IPS-20b (cell line): ENCODE results near the gene OSCAR.
"Not testable (repeated sequence)": the region's sequence is repeated elsewhere in the genome, so short reads cannot be mapped to it uniquely, and the experiment has no call there.

Experiments
- H3K27ac ChIP-seq: one replicate; pipeline ENCODE4 v1.5.1; 2013; ENCODE audit warnings: low read length
- H3K27me3 ChIP-seq: 2 replicates; pipeline ENCODE4 v1.6.1; 2013; ENCODE audit warnings: mild to moderate bottlenecking, low read length, inconsistent platforms; ENCODE audit not compliant: insufficient read depth
- H3K36me3 ChIP-seq: 2 replicates; pipeline ENCODE4 v1.6.1; 2013; ENCODE audit warnings: low read depth, mild to moderate bottlenecking, inconsistent platforms, low read length, moderate library complexity; ENCODE audit not compliant: insufficient read depth
- H3K4me1 ChIP-seq: 2 replicates; pipeline ENCODE4 v1.6.1; 2013; ENCODE audit warnings: mild to moderate bottlenecking, control low read depth, inconsistent platforms, low read length, moderate library complexity; ENCODE audit not compliant: insufficient read depth
- H3K4me3 ChIP-seq: 2 replicates; pipeline ENCODE4 v1.5.1; 2013; ENCODE audit warnings: mild to moderate bottlenecking, low read length, inconsistent platforms
- H3K9ac ChIP-seq: 2 replicates; pipeline ENCODE4 v1.6.1; 2013; ENCODE audit warnings: low read depth, mild to moderate bottlenecking, inconsistent platforms, low read length, moderate library complexity
- H3K9me3 ChIP-seq: 2 replicates; pipeline ENCODE4 v1.6.1; 2013; ENCODE audit warnings: mild to moderate bottlenecking, low read depth, low read length, inconsistent platforms; ENCODE audit not compliant: insufficient read depth

The OSCAR gene

GRCh38 chr19:54099190-54099902 is 1.3 kb downstream of the OSCAR start:
- peaks cover 32% of the 10 kb centered on the region for H3K27me3 ChIP-seq
- 0 out of 2 replicates have a peak, but pooled peaks cover under 1% of the 10 kb centered on the region for H3K36me3 ChIP-seq
- H3K4me1 ChIP-seq = no peaks in the 10 kb centered on the region; the same call in 1 of the 2 replicates
- no peak overlapping the region for H3K27ac ChIP-seq
- H3K9me3 ChIP-seq = no peaks in the 10 kb centered on the region
- H3K9ac ChIP-seq = no peak overlapping the region
- no peak overlapping the region for H3K4me3 ChIP-seq

DNA sequence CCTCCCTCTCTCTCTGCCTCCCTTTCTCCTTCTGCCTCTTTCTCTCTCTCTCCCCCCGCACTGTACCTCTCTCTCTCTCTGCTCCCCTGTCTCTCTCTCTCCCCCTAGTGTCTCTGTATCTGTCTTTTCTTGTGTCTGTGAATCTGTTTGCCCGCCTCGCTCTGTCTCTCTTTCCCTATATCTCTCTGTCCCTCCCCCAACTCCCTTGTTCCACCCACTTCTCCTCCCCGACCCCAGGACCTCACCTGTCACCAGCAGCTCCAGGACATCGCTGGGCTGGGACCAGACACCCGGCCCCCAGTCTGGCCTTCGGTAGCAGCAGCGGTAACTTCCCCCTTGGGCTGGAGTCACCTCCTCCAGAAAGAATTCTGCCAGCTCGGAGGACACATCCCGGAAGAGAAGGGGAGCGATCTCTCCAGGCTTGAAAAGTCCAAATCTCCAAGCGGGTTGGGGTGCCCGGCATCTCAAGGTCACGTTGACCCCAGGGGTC is 3.9 kb downstream of the OSCAR start:
- no peak overlapping the region for H3K27ac ChIP-seq
- peaks cover 36% of the 10 kb centered on the region for H3K27me3 ChIP-seq
- no peaks in the 10 kb centered on the region for H3K9me3 ChIP-seq
- H3K4me3 ChIP-seq = peak overlapping the region; percentile 67; the same call in 1 of the 2 replicates
- H3K9ac ChIP-seq = peak overlapping the region; percentile 46; the same call in 1 of the 2 replicates
- H3K36me3 ChIP-seq = no peaks in the 10 kb centered on the region
- H3K4me1 ChIP-seq = no peaks in the 10 kb centered on the region; the same call in 1 of the 2 replicates

GRCh38 chr19:54095859-54096616 is 4.6 kb downstream of the OSCAR start:
- H3K4me1 ChIP-seq, H3K9me3 ChIP-seq, H3K9ac ChIP-seq, H3K36me3 ChIP-seq, H3K27ac ChIP-seq: not testable (repeated sequence)
- H3K4me3 ChIP-seq = peak overlapping the region; percentile 67; the same call in 1 of the 2 replicates
- H3K27me3 ChIP-seq = peaks cover 36% of the 10 kb centered on the region

DNA sequence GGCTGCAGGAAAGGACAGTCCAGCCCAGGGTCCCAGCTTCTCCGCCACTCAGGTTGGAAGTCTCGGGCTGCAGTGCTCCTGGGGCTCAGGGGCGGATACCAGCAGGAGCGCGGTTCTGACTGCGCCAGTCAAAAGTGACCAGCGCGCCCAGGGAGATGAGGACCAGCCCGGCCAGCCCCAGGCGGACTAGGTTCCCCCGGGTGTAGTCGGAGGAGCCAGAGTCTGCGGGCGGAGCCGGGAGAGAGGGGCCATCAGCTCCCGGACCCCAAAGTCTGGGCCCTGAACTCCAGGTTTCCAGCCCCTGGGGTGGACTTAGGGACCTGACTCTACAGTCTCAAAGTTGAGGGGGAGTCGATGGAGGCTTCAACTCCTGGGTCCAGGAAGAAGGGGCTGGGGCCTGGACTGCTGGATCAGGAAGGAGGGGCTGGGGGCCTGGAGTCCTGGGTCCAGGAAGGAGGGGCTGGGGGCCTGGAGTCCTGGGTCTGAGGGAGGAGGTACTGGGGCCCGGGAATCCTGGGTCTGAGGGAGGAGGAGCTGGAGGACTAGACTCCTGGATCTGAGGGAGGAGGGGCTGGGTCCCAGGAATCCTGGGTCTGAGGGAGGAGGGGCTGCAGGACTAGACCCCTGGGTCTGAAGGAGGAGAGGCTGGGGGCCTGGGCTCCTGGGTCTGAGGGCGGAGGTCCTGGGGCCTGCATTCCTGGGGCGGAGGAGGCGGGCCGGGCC is 5.3 kb downstream of the OSCAR start:
- Histone ChIP-seq H3K9ac (no peak overlapping the region; the same call in 1 of the 2 replicates), H3K27ac (no peak overlapping the region)

GRCh38 chr19:54094426-54095000 is 6.1 kb downstream of the OSCAR start:
- no peaks in the 10 kb centered on the region for H3K9me3 ChIP-seq
- H3K27me3 ChIP-seq = peaks cover 36% of the 10 kb centered on the region
- H3K27ac ChIP-seq = no peak overlapping the region
- H3K36me3 ChIP-seq = no peaks in the 10 kb centered on the region
- H3K4me1 ChIP-seq = peaks cover 2% of the 10 kb centered on the region; the same call in 1 of the 2 replicates
- no peak overlapping the region for H3K4me3 ChIP-seq
- no peak overlapping the region for H3K9ac ChIP-seq

More for the DNA sequence above, 5.3 kb downstream of the OSCAR start:
- Histone ChIP-seq H3K4me3 (peak overlapping the region; percentile 67; the same call in 1 of the 2 replicates), H3K4me1 (no peaks in the 10 kb centered on the region; the same call in 1 of the 2 replicates), H3K36me3 (no peaks in the 10 kb centered on the region), H3K9me3 (no peaks in the 10 kb centered on the region), H3K27me3 (peaks cover 36% of the 10 kb centered on the region)

DNA sequence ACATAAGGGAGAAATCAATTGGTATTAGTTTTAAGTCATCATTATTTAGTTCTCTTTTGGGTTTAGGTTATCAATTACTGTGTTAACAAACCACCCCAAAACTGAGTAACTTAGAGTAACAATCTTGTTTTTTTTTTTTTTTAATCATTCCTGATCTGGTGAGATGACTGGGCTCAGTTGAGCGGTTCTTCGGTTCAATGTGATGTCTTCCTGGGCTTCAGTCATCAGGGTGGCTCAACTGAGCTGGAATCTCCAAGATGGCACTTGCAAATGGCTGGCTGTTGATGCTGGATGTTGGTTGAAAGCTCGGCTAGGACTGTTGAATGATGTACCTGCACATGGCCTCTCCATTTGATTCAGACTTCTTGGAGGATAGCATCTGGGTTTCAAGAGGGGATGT is 16.2 kb downstream of the OSCAR start:
- Histone ChIP-seq H3K4me1 (peaks cover under 1% of the 10 kb centered on the region; the same call in 1 of the 2 replicates), H3K4me3 (no peak overlapping the region), H3K9me3 (peaks cover 14% of the 10 kb centered on the region; the same call in 1 of the 2 replicates), H3K36me3 (no peaks in the 10 kb centered on the region), H3K27ac (no peak overlapping the region), H3K27me3 (no peaks in the 10 kb centered on the region), H3K9ac (no peak overlapping the region)

DNA sequence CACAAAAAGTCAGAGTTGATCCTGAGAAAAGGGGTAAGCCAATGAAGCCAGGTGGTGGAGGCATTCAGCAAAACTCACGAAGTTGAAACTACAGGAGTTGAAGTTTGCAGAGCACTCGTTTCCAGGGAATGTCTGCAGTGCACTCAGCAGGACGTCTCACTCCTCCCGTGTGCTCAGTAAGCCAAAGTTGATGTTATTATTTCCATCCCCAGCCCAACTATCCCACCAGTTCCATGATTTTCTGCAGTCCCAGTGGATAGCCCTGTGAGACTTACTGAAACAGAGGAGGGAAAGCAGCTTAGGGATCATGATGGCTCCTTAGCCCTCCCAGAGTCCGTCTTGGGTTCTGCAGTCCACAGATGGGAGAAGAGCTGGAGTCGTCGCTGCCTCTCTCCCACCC is 19.6 kb downstream of the OSCAR start, which contains the start of gene TARM1:
TARM1 (minus strand) TSS at position 334 of the 400 bp plus-strand sequence; CDS start at position 309, 25 bp downstream.
- Histone ChIP-seq H3K36me3 (no peaks in the 10 kb centered on the region), H3K27ac (no peak within 1 kb of the TSS), H3K4me3 (no peak within 1 kb of the TSS), H3K9me3 (peaks cover 14% of the 10 kb centered on the region; the same call in 1 of the 2 replicates), H3K27me3 (no peaks in the 10 kb centered on the region), H3K9ac (no peak within 1 kb of the TSS), H3K4me1 (no peaks in the 10 kb centered on the region)

DNA sequence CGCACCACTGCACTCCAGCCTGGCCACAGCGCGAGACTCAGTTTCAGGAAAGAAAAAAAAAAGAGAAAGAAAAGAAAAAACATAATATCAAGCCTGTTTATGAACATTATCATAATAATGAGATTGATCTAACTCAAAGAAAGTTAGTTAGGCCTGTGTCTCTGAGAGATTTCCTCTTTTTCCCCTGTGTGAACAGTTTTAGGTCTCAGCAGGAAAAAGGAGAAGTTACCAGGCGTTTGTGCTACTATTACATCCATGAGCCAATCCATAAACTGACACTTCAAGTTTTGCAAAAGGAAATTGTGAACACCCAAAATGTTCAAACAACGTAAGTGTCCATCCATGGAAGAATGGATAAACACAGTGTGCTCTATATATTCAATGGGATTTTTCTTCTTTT is 23.3 kb downstream of the OSCAR start:
- no peak overlapping the region for H3K9ac ChIP-seq
- no peaks in the 10 kb centered on the region for H3K4me1 ChIP-seq
- no peaks in the 10 kb centered on the region for H3K36me3 ChIP-seq
- H3K27ac ChIP-seq = no peak overlapping the region
- H3K27me3 ChIP-seq = no peaks in the 10 kb centered on the region
- H3K9me3 ChIP-seq = peaks cover 8% of the 10 kb centered on the region; the same call in 1 of the 2 replicates
- no peak overlapping the region for H3K4me3 ChIP-seq

GRCh38 chr19:54074851-54075250 is 25.8 kb downstream of the OSCAR start:
- Histone ChIP-seq H3K4me3 (no peak overlapping the region), H3K9ac (no peak overlapping the region), H3K27ac (no peak overlapping the region), H3K36me3 (no peaks in the 10 kb centered on the region), H3K9me3 (no peaks in the 10 kb centered on the region), H3K27me3 (no peaks in the 10 kb centered on the region), H3K4me1 (no peaks in the 10 kb centered on the region)

DNA sequence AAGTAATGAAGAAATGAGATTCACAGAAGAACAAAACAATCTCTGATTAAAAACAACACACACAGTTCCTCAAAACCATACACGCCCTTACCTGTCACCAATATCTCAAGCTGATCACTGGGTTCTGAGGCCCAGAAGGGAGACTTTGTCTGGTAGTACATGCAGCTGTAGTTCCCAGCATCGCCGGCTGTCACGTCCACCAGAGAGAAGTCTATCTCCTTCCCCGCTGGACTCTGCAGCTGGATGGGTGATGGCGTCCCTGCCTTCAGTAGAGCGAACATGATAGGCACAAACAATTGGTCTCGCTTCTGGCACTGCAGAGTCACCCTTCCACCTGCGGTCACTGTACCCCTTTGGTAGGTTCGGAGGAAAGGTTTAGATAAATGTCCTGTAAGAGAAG is 26.8 kb downstream of the OSCAR start:
- Histone ChIP-seq H3K4me1 (no peaks in the 10 kb centered on the region), H3K4me3 (no peak overlapping the region), H3K36me3 (no peaks in the 10 kb centered on the region), H3K27me3 (no peaks in the 10 kb centered on the region), H3K27ac (no peak overlapping the region), H3K9me3 (peaks cover 4% of the 10 kb centered on the region), H3K9ac (no peak overlapping the region)

DNA sequence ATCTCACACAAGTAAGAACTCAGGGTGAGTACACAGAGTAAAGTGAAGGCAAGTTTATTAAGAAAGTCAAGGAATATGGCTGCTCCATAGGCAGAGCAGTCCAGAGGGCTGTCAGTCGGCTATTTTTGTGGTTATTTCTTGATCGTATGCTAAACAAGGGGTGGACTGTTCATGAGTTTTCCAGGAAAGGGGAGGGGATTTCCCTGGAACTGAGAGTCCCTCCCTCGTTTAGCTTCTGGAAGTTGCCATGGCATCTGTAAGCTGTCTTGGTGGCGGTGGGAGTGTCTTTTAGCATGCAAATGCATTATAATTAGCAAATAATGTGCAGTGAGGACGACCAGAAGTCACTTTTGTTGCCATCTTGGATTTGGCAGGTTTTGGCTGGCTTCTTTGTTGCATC is 31.1 kb downstream of the OSCAR start:
- H3K27ac ChIP-seq = no peak overlapping the region
- no peak overlapping the region for H3K9ac ChIP-seq
- no peaks in the 10 kb centered on the region for H3K36me3 ChIP-seq
- peaks cover 4% of the 10 kb centered on the region for H3K9me3 ChIP-seq
- H3K4me3 ChIP-seq = no peak overlapping the region
- no peaks in the 10 kb centered on the region for H3K4me1 ChIP-seq
- H3K27me3 ChIP-seq = no peaks in the 10 kb centered on the region
